WTC11 (cell line): Measurements from ENCODE around the gene AKT1S1. TPM values are rescaled to one million over a fixed set of nuclear protein-coding genes. Genes with fewer than 3 reads are reported as not detected.

Experiments
- ATAC-seq: fragments of 200-7000 bp; cut with Tn5 transposase; 2 replicates; pipeline ENCODE4 v1.10.0; 2021; ENCODE audit warnings: mild to moderate bottlenecking, moderate library complexity
- CTCF ChIA-PET: fragments of 300-600 bp; sonication (Branson Sonifier 250); formaldehyde crosslinking; loops from one replicate; lab custom pipeline; 2021; ENCODE audit warnings: antibody characterized with exemption; lab: Charles Lee
- POLR2A ChIA-PET: fragments of 350-600 bp; sonication (Branson Sonifier 250); formaldehyde crosslinking; loops from one replicate; lab custom pipeline; 2021; ENCODE audit warnings: antibody characterized with exemption; lab: Charles Lee
- DNase-seq: peaks from one replicate; pipeline ENCODE4 v3.0.0; 2021; ENCODE audit warnings: low spot score
- H3K27ac Mint-ChIP-seq: 2 replicates; pipeline ENCODE4 v1.8.0; 2021; ENCODE audit warnings: mixed read lengths
- H3K27me3 Mint-ChIP-seq: 2 replicates; pipeline ENCODE4 v1.8.0; 2021; ENCODE audit warnings: low read depth, mild to moderate bottlenecking, moderate library complexity, mixed read lengths
- H3K36me3 Mint-ChIP-seq: 2 replicates; pipeline ENCODE4 v1.8.0; 2021; ENCODE audit warnings: mixed read lengths
- H3K4me1 Mint-ChIP-seq: 2 replicates; pipeline ENCODE4 v1.8.0; 2022; ENCODE audit warnings: mixed read lengths
- H3K4me3 Mint-ChIP-seq: 2 replicates; pipeline ENCODE4 v1.8.0; 2021; ENCODE audit warnings: mild to moderate bottlenecking, moderate library complexity, mixed read lengths
- H3K9me3 Mint-ChIP-seq: 2 replicates; pipeline ENCODE4 v1.8.0; 2021; ENCODE audit warnings: mixed read lengths
- ARID4B ChIP-seq: sonication (generic); formaldehyde crosslinking; IDR thresholded peaks from 2 replicates; pipeline ENCODE4 v1.8.0; 2023; ENCODE audit warnings: missing genetic modification reagents, mild to moderate bottlenecking, borderline replicate concordance
- ATF2 ChIP-seq: sonication (generic); formaldehyde crosslinking; IDR thresholded peaks from 2 replicates; pipeline ENCODE4 v1.8.1; 2022; ENCODE audit warnings: low read depth, missing genetic modification reagents, borderline replicate concordance
- CREB1 ChIP-seq: sonication (generic); formaldehyde crosslinking; IDR thresholded peaks from 2 replicates; pipeline ENCODE4 v1.8.0; 2023; ENCODE audit warnings: mild to moderate bottlenecking, missing genetic modification reagents
- E2F1 ChIP-seq: sonication (generic); formaldehyde crosslinking; IDR thresholded peaks from 2 replicates; pipeline ENCODE4 v1.8.0; 2022; ENCODE audit warnings: mild to moderate bottlenecking, missing genetic modification reagents
- E2F4 ChIP-seq: sonication (generic); formaldehyde crosslinking; IDR thresholded peaks from 2 replicates; pipeline ENCODE4 v1.8.1; 2022; ENCODE audit warnings: low read depth, mild to moderate bottlenecking, moderate library complexity, missing genetic modification reagents, borderline replicate concordance
- FOXP1 ChIP-seq: sonication (generic); formaldehyde crosslinking; IDR thresholded peaks from 2 replicates; pipeline ENCODE4 v1.8.0; 2022; ENCODE audit warnings: missing genetic modification reagents, mild to moderate bottlenecking, moderate library complexity, borderline replicate concordance
- JAZF1 ChIP-seq: fragments of 250-450 bp; sonication (Bioruptor Pico); IDR thresholded peaks from 2 replicates; pipeline ENCODE4 v1.9.0; 2021; ENCODE audit warnings: moderate library complexity, mild to moderate bottlenecking, inconsistent platforms
- JUN ChIP-seq: sonication (generic); formaldehyde crosslinking; IDR thresholded peaks from 2 replicates; pipeline ENCODE4 v1.8.0; 2023; ENCODE audit warnings: mild to moderate bottlenecking, missing genetic modification reagents
- MLX ChIP-seq: sonication (generic); formaldehyde crosslinking; IDR thresholded peaks from 2 replicates; pipeline ENCODE4 v1.8.1; 2023; ENCODE audit warnings: mild to moderate bottlenecking, missing genetic modification reagents, moderate library complexity
- NR2C2 ChIP-seq: sonication (generic); formaldehyde crosslinking; IDR thresholded peaks from 2 replicates; pipeline ENCODE4 v1.8.0; 2022; ENCODE audit warnings: mild to moderate bottlenecking, missing genetic modification reagents
- OVOL2 ChIP-seq: fragments of 250-450 bp; sonication (Bioruptor Pico); IDR thresholded peaks from 2 replicates; pipeline ENCODE4 v1.9.0; 2021; ENCODE audit warnings: mild to moderate bottlenecking, borderline replicate concordance
- STAT6 ChIP-seq: sonication (generic); formaldehyde crosslinking; conservative IDR thresholded peaks from 2 replicates; pipeline ENCODE4 v1.8.1; 2023; ENCODE audit warnings: mild to moderate bottlenecking, low read depth, missing genetic modification reagents, moderate library complexity
- ZNF232 ChIP-seq: sonication (generic); formaldehyde crosslinking; IDR thresholded peaks from 2 replicates; pipeline ENCODE4 v1.8.0; 2022; ENCODE audit warnings: mild to moderate bottlenecking, missing genetic modification reagents
- ZNF317 ChIP-seq: sonication (generic); formaldehyde crosslinking; IDR thresholded peaks from 2 replicates; pipeline ENCODE4 v1.8.1; 2023; ENCODE audit warnings: low read depth, mild to moderate bottlenecking, moderate library complexity, missing genetic modification reagents, borderline replicate concordance
- ZNF512 ChIP-seq: sonication (generic); formaldehyde crosslinking; IDR thresholded peaks from 2 replicates; pipeline ENCODE4 v1.8.1; 2022; ENCODE audit warnings: missing genetic modification reagents, borderline replicate concordance
- total RNA-seq: library from RNA; stranded (reverse); gene quantifications from 3 replicates; pipeline ENCODE4 v1.2.3, GENCODE V29; 2021
- TF ChIP-seq, protein P1 (sequence below): sonication (generic); formaldehyde crosslinking; IDR thresholded peaks from 2 replicates; pipeline ENCODE4 v1.8.0; 2023; ENCODE audit warnings: missing genetic modification reagents
- TF ChIP-seq, protein P2 (sequence below): fragments of 250-450 bp; sonication (Bioruptor Pico); IDR thresholded peaks from 2 replicates; pipeline ENCODE4 v1.9.0; 2021; ENCODE audit warnings: moderate library complexity, mild to moderate bottlenecking, inconsistent platforms, borderline replicate concordance

AKT1S1 gene
- total RNA-seq, 1 experiment from 2014 or later = 47.8 TPM

- TF ChIP-seq NR2C2 (CRISPR knock-in tag) (no peak), ZNF317 (CRISPR knock-in tag) (no peak)
These were observed 30.7 kb upstream of the AKT1S1 start (continued) for GRCh38 chr19:49907745-49908446.

DNA sequence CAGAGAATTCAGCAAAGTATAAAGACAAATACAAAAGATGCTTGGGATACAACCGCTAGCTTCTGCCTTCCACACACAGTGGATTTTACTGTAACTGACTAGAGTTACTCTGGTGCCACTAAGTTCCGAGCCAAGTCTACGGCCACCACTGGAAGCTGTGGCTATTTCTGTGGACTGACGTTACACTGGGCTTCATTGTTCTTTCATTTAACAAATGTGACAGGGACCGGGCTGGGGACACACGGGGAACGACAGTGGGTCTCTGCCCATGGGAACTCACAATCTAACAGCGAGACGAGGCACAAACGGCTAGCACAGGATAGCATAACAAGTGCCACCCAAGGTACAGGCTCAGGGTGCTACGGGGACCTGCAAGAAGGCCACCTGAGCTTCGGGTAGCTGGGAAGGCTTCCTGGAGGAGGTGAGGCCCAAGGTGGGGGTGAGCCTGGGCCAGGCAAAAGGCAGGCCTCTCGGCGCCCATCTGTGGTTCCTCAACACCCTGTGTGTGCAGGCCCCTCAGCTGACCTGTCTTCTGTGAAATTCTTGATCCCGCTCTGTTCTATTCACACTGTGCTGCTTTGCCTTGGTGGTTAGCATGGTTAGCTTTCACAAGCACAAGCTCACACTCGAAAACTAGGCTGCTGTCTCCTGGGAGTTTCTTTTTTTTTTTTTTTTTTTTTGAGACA lies 29.9 kb upstream of the AKT1S1 start:
- Mint-ChIP-seq H3K27ac (peak overlapping the region; percentile 75), H3K4me1 (peaks cover 20% of the 10 kb centered on the region)
- no peak for TF ChIP-seq ATF2 (CRISPR knock-in tag)
- TF ChIP-seq JAZF1 (CRISPR knock-in tag) = no peak
- TF ChIP-seq E2F4 (CRISPR knock-in tag) = no peak
- no peak for TF ChIP-seq CREB1 (CRISPR knock-in tag)
- no peak for TF ChIP-seq JUN (CRISPR knock-in tag)
- TF ChIP-seq ZNF232 (CRISPR knock-in tag) = no peak
- TF ChIP-seq, protein P1, sequence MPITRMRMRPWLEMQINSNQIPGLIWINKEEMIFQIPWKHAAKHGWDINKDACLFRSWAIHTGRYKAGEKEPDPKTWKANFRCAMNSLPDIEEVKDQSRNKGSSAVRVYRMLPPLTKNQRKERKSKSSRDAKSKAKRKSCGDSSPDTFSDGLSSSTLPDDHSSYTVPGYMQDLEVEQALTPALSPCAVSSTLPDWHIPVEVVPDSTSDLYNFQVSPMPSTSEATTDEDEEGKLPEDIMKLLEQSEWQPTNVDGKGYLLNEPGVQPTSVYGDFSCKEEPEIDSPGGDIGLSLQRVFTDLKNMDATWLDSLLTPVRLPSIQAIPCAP (CRISPR knock-in tag) = no peak
- no peak for TF ChIP-seq FOXP1
- no peak for TF ChIP-seq ZNF512 (CRISPR knock-in tag)
- TF ChIP-seq ARID4B (CRISPR knock-in tag) = no peak
- TF ChIP-seq OVOL2 (CRISPR knock-in tag) = no peak
- TF ChIP-seq, protein P2, sequence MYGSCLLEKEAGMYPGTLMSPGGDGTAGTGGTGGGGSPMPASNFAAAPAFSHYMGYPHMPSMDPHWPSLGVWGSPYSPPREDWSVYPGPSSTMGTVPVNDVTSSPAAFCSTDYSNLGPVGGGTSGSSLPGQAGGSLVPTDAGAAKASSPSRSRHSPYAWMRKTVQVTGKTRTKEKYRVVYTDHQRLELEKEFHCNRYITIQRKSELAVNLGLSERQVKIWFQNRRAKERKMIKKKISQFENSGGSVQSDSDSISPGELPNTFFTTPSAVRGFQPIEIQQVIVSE (CRISPR knock-in tag) = no peak
- no peak for TF ChIP-seq MLX (CRISPR knock-in tag)
- no peak for TF ChIP-seq STAT6 (CRISPR knock-in tag)
- no peak for TF ChIP-seq E2F1 (CRISPR knock-in tag)
- TF ChIP-seq, all 79 proteins: peak for 0
- ChIA-PET CTCF (interaction anchor here (0.8 to 0.9 kb wide), 2 partner anchors 16 to 44 kb away, joined by 3 to 5 read pairs; no protein-coding TSS in a partner anchor), POLR2A (interaction anchor here (0.6 to 0.8 kb wide), 2 partner anchors 14 to 48 kb away, joined by 4 read pairs; no protein-coding TSS in a partner anchor)
- no peak overlapping the region; the same call in 1 of the 2 replicates for H3K4me3 Mint-ChIP-seq
- H3K9me3 Mint-ChIP-seq = no peaks in the 10 kb centered on the region
- ATAC-seq (no peak), DNase-seq (no peak)
- H3K36me3 Mint-ChIP-seq = peaks cover 45% of the 10 kb centered on the region
- H3K27me3 Mint-ChIP-seq = no peaks in the 10 kb centered on the region
